GM12801 (cell line): Measurements from ENCODE around the gene OSBPL9.

Experiments
- CTCF ChIP-seq: IDR thresholded peaks from one replicate; pipeline ENCODE4 v1.5.1; 2011; ENCODE audit warnings: control low read depth; ENCODE audit not compliant: insufficient read length; ENCODE audit errors: extremely low read depth

Gene OSBPL9

GRCh38 chr1:51717842-51718241, 101.0 kb downstream of the OSBPL9 start:
- no peak for TF ChIP-seq CTCF

DNA sequence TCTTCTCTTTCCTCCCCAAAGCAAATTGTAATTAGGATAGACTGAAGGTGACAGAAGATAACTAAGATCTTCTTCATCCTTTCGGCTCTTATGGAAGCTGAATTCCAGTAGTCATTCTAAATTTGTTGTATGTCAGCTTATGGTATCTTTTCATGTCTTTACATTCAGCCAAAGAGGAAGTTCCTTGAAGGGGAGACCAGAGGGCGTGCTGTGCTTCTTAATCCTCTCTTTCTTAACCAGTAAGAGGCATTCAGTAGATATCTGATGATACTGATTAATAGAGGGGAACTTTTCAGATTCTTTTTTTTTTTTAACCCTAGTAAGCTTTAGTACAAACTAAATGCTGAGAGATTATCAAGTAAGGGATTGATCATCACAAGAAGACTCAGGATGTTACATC, 102.3 kb downstream of the OSBPL9 start:
- TF ChIP-seq CTCF: no peak

DNA sequence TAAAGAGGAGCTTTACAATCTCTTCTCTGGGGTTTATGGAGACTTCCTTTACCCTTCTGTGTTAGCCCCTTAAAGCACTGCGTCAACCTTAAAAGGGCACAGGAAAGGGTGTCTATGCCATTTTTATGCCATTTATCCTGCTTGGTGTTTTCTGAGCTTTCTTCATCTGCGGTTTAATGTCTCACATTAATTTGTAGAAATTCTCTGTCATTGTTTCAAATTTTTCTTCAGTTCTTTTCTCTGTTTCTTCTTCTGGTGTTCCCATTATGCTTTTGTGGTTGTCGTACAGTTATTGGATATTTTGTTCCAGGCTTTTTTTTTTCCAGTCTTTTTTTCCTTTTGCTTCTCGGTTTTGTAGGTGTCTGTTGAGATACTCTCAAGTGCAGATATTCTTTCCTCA, 107.9 kb downstream of the OSBPL9 start:
- TF ChIP-seq CTCF: no peak

GRCh38 chr1:51726051-51726450, 109.2 kb downstream of the OSBPL9 start:
- no peak for TF ChIP-seq CTCF

- TF ChIP-seq CTCF: no peak
Measured at GRCh38 chr1:51726544-51727225, 109.8 kb downstream of the OSBPL9 start.

- TF ChIP-seq CTCF: no peak
Measured at GRCh38 chr1:51727366-51727765, 110.5 kb downstream of the OSBPL9 start.

DNA sequence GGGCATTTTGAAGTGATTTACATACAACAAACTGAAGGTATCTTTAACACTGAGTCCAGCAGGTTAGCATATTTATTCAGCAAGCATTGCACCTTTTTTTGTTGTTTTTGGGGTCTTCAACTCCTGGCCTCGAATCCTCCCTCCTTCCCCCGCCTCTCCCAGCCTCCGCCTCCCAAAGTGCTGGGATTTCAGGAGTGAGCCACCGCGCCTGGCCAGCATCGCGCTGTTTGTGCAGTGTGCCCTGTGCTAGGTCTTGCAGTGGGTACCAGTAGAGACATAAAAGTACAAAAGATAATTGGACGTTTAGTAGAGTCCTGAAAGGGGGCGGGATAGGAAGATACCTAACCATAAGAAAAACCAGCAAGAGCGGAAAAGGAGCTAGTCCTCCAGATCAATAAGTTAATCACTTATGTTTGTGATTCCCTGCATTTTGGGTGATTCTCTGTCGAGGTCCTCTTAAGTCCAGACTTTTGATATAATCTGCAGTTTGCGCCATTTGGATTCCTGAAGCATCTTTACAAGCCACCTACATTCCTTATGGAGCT, 111.8 kb downstream of the OSBPL9 start:
- no peak for TF ChIP-seq CTCF
